Liver (tissue), 9 donors: ENCODE measurements around the gene FLRT2. TPM values are rescaled to one million over a fixed set of nuclear protein-coding genes. Genes with fewer than 3 reads are reported as not detected.

Experiments used
- DNase-seq: peaks from one replicate; pipeline ENCODE4 v3.0.0-alpha.2; 2017; ENCODE audit warnings: low spot score
- H3K27ac ChIP-seq, 2 donors: one replicate each; pipeline ENCODE4 v1.7.0; 2013; ENCODE audit warnings: inconsistent platforms in 2 of 2, low read length in 2 of 2, control low read depth in 1 of 2, low read depth in 1 of 2, mild to moderate bottlenecking in 1 of 2
- H3K27me3 ChIP-seq, 4 donors: one replicate each; pipeline versions ENCODE4 v1.6.1 to v1.7.0; 2013; ENCODE audit warnings: low read length in 3 of 4, inconsistent platforms in 1 of 4, mild to moderate bottlenecking in 1 of 4, moderate library complexity in 1 of 4; ENCODE audit not compliant: control insufficient read depth in 4 of 4, insufficient read depth in 4 of 4
- H3K36me3 ChIP-seq, 4 donors: one replicate each; pipeline versions ENCODE4 v1.6.1 to v1.7.0; 2013; ENCODE audit warnings: low read length in 3 of 4, mild to moderate bottlenecking in 3 of 4, low read depth in 1 of 4, moderate library complexity in 1 of 4; ENCODE audit not compliant: control insufficient read depth in 4 of 4, insufficient read depth in 3 of 4
- H3K4me1 ChIP-seq, 4 donors: one replicate each; pipeline versions ENCODE4 v1.6.1 to v1.7.0; 2013; ENCODE audit warnings: low read length in 3 of 4, mild to moderate bottlenecking in 3 of 4, moderate library complexity in 1 of 4; ENCODE audit not compliant: control insufficient read depth in 4 of 4, insufficient read depth in 4 of 4
- H3K4me3 ChIP-seq, 3 donors: one replicate each; pipeline versions ENCODE4 v1.6.1 to v1.7.0; 2013; ENCODE audit warnings: low read length in 3 of 3, control low read depth in 1 of 3, low read depth in 1 of 3, mild to moderate bottlenecking in 1 of 3
- H3K9ac ChIP-seq, 2 donors: one replicate each; pipeline ENCODE4 v1.7.0; 2013; ENCODE audit warnings: low read length in 2 of 2, mild to moderate bottlenecking in 2 of 2, moderate library complexity in 2 of 2, control low read depth in 1 of 2, low read depth in 1 of 2
- H3K9me3 ChIP-seq, 4 donors: one replicate each; pipeline versions ENCODE4 v1.6.1 to v1.7.0; 2013; ENCODE audit warnings: low read length in 3 of 4; ENCODE audit not compliant: control insufficient read depth in 4 of 4
- ATF3 ChIP-seq: IDR thresholded peaks from 2 replicates; pipeline ENCODE4 v1.6.1; 2016; ENCODE audit warnings: antibody characterized with exemption
- CTCF ChIP-seq: fragments of 150-350 bp; IDR thresholded peaks from 2 replicates; pipeline ENCODE4 v1.5.1; 2017; ENCODE audit warnings: improper control_type of control experiment, low read depth, low read length; ENCODE audit not compliant: missing input control
- EGR1 ChIP-seq, 2 donors: IDR thresholded peaks; 2 replicates each; pipeline ENCODE4 v1.6.1; 2016 to 2018; ENCODE audit warnings: antibody characterized with exemption in 2 of 2, low read depth in 2 of 2
- FOXA1 ChIP-seq: IDR thresholded peaks from 2 replicates; pipeline ENCODE4 v1.6.1; 2016; ENCODE audit warnings: antibody characterized with exemption
- FOXA2 ChIP-seq: IDR thresholded peaks from 2 replicates; pipeline ENCODE4 v1.6.1; 2016; ENCODE audit warnings: antibody characterized with exemption
- GABPA ChIP-seq, 2 donors: IDR thresholded peaks in 1 of 2; conservative IDR thresholded peaks in 1 of 2; 2 replicates each; pipeline ENCODE4 v1.6.1; 2016; ENCODE audit warnings: antibody characterized with exemption in 2 of 2, mild to moderate bottlenecking in 1 of 2, moderate library complexity in 1 of 2
- HNF4A ChIP-seq, 2 donors: conservative IDR thresholded peaks; 2 replicates each; pipeline ENCODE4 v1.6.1; 2016; ENCODE audit warnings: antibody characterized with exemption in 2 of 2, mild to moderate bottlenecking in 2 of 2
- HNF4G ChIP-seq: IDR thresholded peaks from 2 replicates; pipeline ENCODE4 v1.6.1; 2016; ENCODE audit warnings: antibody characterized with exemption
- JUND ChIP-seq, 2 donors: IDR thresholded peaks; 2 replicates each; pipeline ENCODE4 v1.6.1; 2016; ENCODE audit warnings: antibody characterized with exemption in 2 of 2
- MAX ChIP-seq: IDR thresholded peaks from 2 replicates; pipeline ENCODE4 v1.6.1; 2016; ENCODE audit warnings: antibody characterized with exemption
- NR2F2 ChIP-seq: IDR thresholded peaks from 2 replicates; pipeline ENCODE4 v1.6.1; 2016; ENCODE audit warnings: antibody characterized with exemption
- RAD21 ChIP-seq, 2 donors: IDR thresholded peaks; 2 replicates each; pipeline ENCODE4 v1.6.1; 2016; ENCODE audit warnings: antibody characterized with exemption in 2 of 2, mild to moderate bottlenecking in 2 of 2
- REST ChIP-seq: IDR thresholded peaks from 2 replicates; pipeline ENCODE4 v1.6.1; 2016; ENCODE audit warnings: antibody characterized with exemption, mild to moderate bottlenecking
- RXRA ChIP-seq, 2 donors: IDR thresholded peaks; 2 replicates each; pipeline ENCODE4 v1.6.1; 2017 to 2018; ENCODE audit warnings: antibody characterized with exemption in 2 of 2, mild to moderate bottlenecking in 1 of 2
- SP1 ChIP-seq: IDR thresholded peaks from 2 replicates; pipeline ENCODE4 v1.6.1; 2018; ENCODE audit warnings: antibody characterized with exemption, mild to moderate bottlenecking
- TAF1 ChIP-seq: conservative IDR thresholded peaks from 2 replicates; pipeline ENCODE4 v1.6.1; 2016; ENCODE audit warnings: antibody characterized with exemption, mild to moderate bottlenecking
- YY1 ChIP-seq: IDR thresholded peaks from 2 replicates; pipeline ENCODE4 v1.6.1; 2016; ENCODE audit warnings: antibody characterized with exemption, mild to moderate bottlenecking
- ZBTB33 ChIP-seq: IDR thresholded peaks from 2 replicates; pipeline ENCODE4 v1.6.1; 2016; ENCODE audit warnings: antibody characterized with exemption
- WGBS: extraction: QIAGEN DNeasy Blood & Tissue Kit; methylation state at CpG from one replicate; pipeline ENCODE4 v1.1.7; 2013; 5-methylcytosine and 5-hydroxymethylcytosine counted together
- polyA plus RNA-seq, 2 donors: library from polyadenylated mRNA; stranded (reverse) in 1 of 2; unstranded in 1 of 2; fragments of 200-250 nt in 1 of 2; fragments of >200 nt in 1 of 2; fragmentation: Nextera tagmentation in 1 of 2; extraction: Ambion mirVana in 1 of 2; gene quantifications; one replicate each; pipeline versions ENCODE4 v1.2.1 to v1.2.3, GENCODE V29; 2013 to 2015
- total RNA-seq, 2 donors: library from RNA; depleted of rRNA; stranded (reverse); fragments of >200 nt; gene quantifications; one replicate each; pipeline ENCODE4 v1.2.3, GENCODE V29; 2014
- donor health status: healthy.
- donor health status: healthy.
- donor health status: healthy.
- donor health status: healthy.
- donor health status: healthy.

Gene FLRT2
- total and polyA plus RNA-seq, 4 donors, result 0.90 to 8.2 (median 1.8) TPM

GRCh38 chr14:85618978-85619377 lies 89.0 kb downstream of the FLRT2 start:
- Histone ChIP-seq H3K27me3 (no peaks in the 10 kb centered on the region), H3K9me3 (no peaks in the 10 kb centered on the region), H3K4me1 (no peaks in the 10 kb centered on the region), H3K36me3 (no peaks in the 10 kb centered on the region), H3K4me3 (no peak overlapping the region), H3K9ac (no peak overlapping the region), H3K27ac (no peak overlapping the region)
- no peak for DNase-seq
- 85% methylated on average over 3 of the region's 3 CpGs for WGBS
- TF ChIP-seq RXRA (IDR thresholded peaks at IDR 0.05) (no peak), ATF3 (no peak), JUND (IDR thresholded peaks at IDR 0.05) (no peak), EGR1 (IDR thresholded peaks at IDR 0.05; ENCODE audit: low read depth in 2 of 2) (no peak), REST (no peak), YY1 (no peak), MAX (no peak), FOXA2 (no peak), GABPA (IDR thresholded peaks at IDR 0.05 in 1 of 2, conservative IDR thresholded peaks at IDR 0.05 in 1 of 2) (no peak), NR2F2 (no peak), CTCF (no peak), ZBTB33 (no peak), HNF4G (no peak), FOXA1 (no peak), SP1 (no peak), TAF1 (no peak), RAD21 (IDR thresholded peaks at IDR 0.05) (no peak), HNF4A (conservative IDR thresholded peaks at IDR 0.05) (no peak)
